SK-N-SH (cell line): Measurements from ENCODE around the gene ATM. TPM values are rescaled to one million over a fixed set of nuclear protein-coding genes. Genes with fewer than 3 reads are reported as not detected.
"Not testable (repeated sequence)": the region's sequence is repeated elsewhere in the genome, so short reads cannot be mapped to it uniquely, and the experiment has no call there.

Source experiments
- CTCF ChIA-PET: fragments of 300-600, 350-600 bp; formaldehyde crosslinking; extraction: SDS; loops from one replicate; lab custom pipeline; 2021; lab: Yijun Ruan, JAX
- POLR2A ChIA-PET: fragments of 350-600 bp; sonication (Branson Sonifier 250); formaldehyde crosslinking; extraction: SDS; loops from one replicate; lab custom pipeline; 2020; ENCODE audit warnings: antibody characterized with exemption, inconsistent platforms; lab: Yijun Ruan, JAX
- DNase-seq: peaks from one replicate; pipeline ENCODE4 v3.0.0; 2012
- H2AFZ ChIP-seq: fragments of 200-600 bp; sonication (generic); 2 replicates; pipeline ENCODE4 v1.8.1; 2016; ENCODE audit warnings: antibody characterized with exemption, mild to moderate bottlenecking, low read depth
- H3F3A ChIP-seq: fragments of 200-600 bp; sonication (generic); replicated peaks from 2 replicates; pipeline ENCODE3; 2016; ENCODE audit warnings: antibody characterized with exemption, mild to moderate bottlenecking; ENCODE audit not compliant: insufficient read depth
- H3K27ac ChIP-seq, 2 experiments: fragments of 200-500 bp in 1 of 2; fragments of 200-600 bp in 1 of 2; sonication (Bioruptor generic) in 1 of 2; sonication (generic), shearing (Covaris generic) in 1 of 2; 2 replicates each; pipeline versions ENCODE4 v1.5.1 to v1.6.1; 2014 to 2016; ENCODE audit warnings: low read depth in 2 of 2, inconsistent platforms in 1 of 2, low read length in 1 of 2, mild to moderate bottlenecking in 1 of 2, mixed read lengths in 1 of 2
- H3K27me3 ChIP-seq: fragments of 200-600 bp; sonication (generic), shearing (Covaris generic); 2 replicates; pipeline ENCODE4 v1.6.1; 2016; ENCODE audit warnings: mixed run types; ENCODE audit not compliant: insufficient read depth
- H3K36me3 ChIP-seq, 2 experiments: fragments of 200-500 bp in 1 of 2; fragments of 200-600 bp in 1 of 2; sonication (Bioruptor generic) in 1 of 2; sonication (generic) in 1 of 2; replicated peaks in 1 of 2; 2 replicates each; pipeline versions ENCODE3 to v1.5.1; 2014 to 2016; ENCODE audit warnings: low read length in 1 of 2, mild to moderate bottlenecking in 1 of 2; ENCODE audit not compliant: insufficient read depth in 2 of 2, control insufficient read depth in 1 of 2
- H3K4me1 ChIP-seq, 2 experiments: fragments of 200-500 bp in 1 of 2; fragments of 200-600 bp in 1 of 2; sonication (Bioruptor generic) in 1 of 2; sonication (generic), shearing (Covaris generic) in 1 of 2; 2 replicates each; pipeline versions ENCODE4 v1.5.1 to v1.6.1; 2014 to 2016; ENCODE audit warnings: low read depth in 1 of 2, low read length in 1 of 2, mixed run types in 1 of 2; ENCODE audit not compliant: insufficient read depth in 2 of 2, control insufficient read depth in 1 of 2
- H3K4me2 ChIP-seq: fragments of 200-600 bp; sonication (generic), shearing (Covaris generic); 2 replicates; pipeline ENCODE4 v1.6.1; 2017; ENCODE audit warnings: mixed run types
- H3K4me3 ChIP-seq, 2 experiments: fragments of 200-500 bp in 1 of 2; fragments of 200-600 bp in 1 of 2; sonication (Bioruptor generic) in 1 of 2; sonication (generic), shearing (Covaris generic) in 1 of 2; 2 replicates each; pipeline versions ENCODE4 v1.5.1 to v1.8.1; 2014 to 2016; ENCODE audit warnings: low read depth in 2 of 2, inconsistent platforms in 1 of 2, low read length in 1 of 2, mild to moderate bottlenecking in 1 of 2, mixed read lengths in 1 of 2, moderate library complexity in 1 of 2
- H3K79me2 ChIP-seq: fragments of 200-600 bp; sonication (generic); 2 replicates; pipeline ENCODE4 v1.8.1; 2017; ENCODE audit warnings: mild to moderate bottlenecking; ENCODE audit not compliant: insufficient read depth
- H3K9ac ChIP-seq: fragments of 200-600 bp; sonication (generic); 2 replicates; pipeline ENCODE4 v1.6.1; 2017; ENCODE audit warnings: mixed run types
- H3K9me2 ChIP-seq: fragments of 200-600 bp; sonication (generic); 2 replicates; pipeline ENCODE4 v1.6.1; 2017; ENCODE audit warnings: mixed run types
- H3K9me3 ChIP-seq: fragments of 200-600 bp; sonication (generic); 2 replicates; pipeline ENCODE4 v1.6.1; 2017; ENCODE audit warnings: mixed run types, mild to moderate bottlenecking, moderate library complexity
- H4K20me1 ChIP-seq: fragments of 200-600 bp; sonication (generic); 2 replicates; pipeline ENCODE4 v1.6.1; 2017; ENCODE audit warnings: mild to moderate bottlenecking, mixed run types; ENCODE audit not compliant: insufficient read depth
- CHD2 ChIP-seq: fragments of 150-350 bp; IDR thresholded peaks from 2 replicates; pipeline ENCODE4 v1.6.1; 2018; ENCODE audit warnings: low read length; ENCODE audit not compliant: partially characterized antibody
- FOSL2 ChIP-seq: IDR thresholded peaks from 2 replicates; pipeline ENCODE4 v1.4.0; 2012; ENCODE audit warnings: low read depth, mild to moderate bottlenecking, moderate library complexity, borderline replicate concordance
- FOXJ3 ChIP-seq: sonication (generic); formaldehyde crosslinking; IDR thresholded peaks from 2 replicates; pipeline ENCODE4 v1.5.1; 2020; ENCODE audit warnings: mild to moderate bottlenecking, missing genetic modification reagents
- FOXM1 ChIP-seq: IDR thresholded peaks from 2 replicates; pipeline ENCODE4 v1.4.0; 2012; ENCODE audit warnings: low read depth, mild to moderate bottlenecking
- GABPA ChIP-seq: IDR thresholded peaks from 2 replicates; pipeline ENCODE4 v1.4.0; 2012; ENCODE audit warnings: low read depth, mild to moderate bottlenecking
- GATA2 ChIP-seq: sonication (generic); formaldehyde crosslinking; IDR thresholded peaks from 2 replicates; pipeline ENCODE4 v1.5.0; 2020; ENCODE audit warnings: mild to moderate bottlenecking, missing genetic modification reagents
- JUND ChIP-seq: IDR thresholded peaks from 2 replicates; pipeline ENCODE4 v1.4.0; 2012
- MEF2A ChIP-seq: IDR thresholded peaks from 2 replicates; pipeline ENCODE4 v1.4.0; 2012; ENCODE audit warnings: low read depth, borderline replicate concordance
- NFIC ChIP-seq: IDR thresholded peaks from 2 replicates; pipeline ENCODE4 v1.4.0; 2012; ENCODE audit warnings: borderline replicate concordance
- NRF1 ChIP-seq: IDR thresholded peaks from 2 replicates; pipeline ENCODE4 v1.6.1; 2012; ENCODE audit warnings: low read depth, mild to moderate bottlenecking, low read length
- RCOR1 ChIP-seq: fragments of 150-350 bp; IDR thresholded peaks from 2 replicates; pipeline ENCODE4 v1.6.1; 2017; ENCODE audit warnings: antibody characterized with exemption, low read length
- RFX5 ChIP-seq: IDR thresholded peaks from 2 replicates; pipeline ENCODE4 v1.6.1; 2012; ENCODE audit warnings: mild to moderate bottlenecking, improper control_type of control experiment, low read length
- RXRA ChIP-seq: IDR thresholded peaks from 2 replicates; pipeline ENCODE4 v1.4.0; 2012; ENCODE audit warnings: low read depth, mild to moderate bottlenecking, borderline replicate concordance
- SMC3 ChIP-seq: IDR thresholded peaks from 2 replicates; pipeline ENCODE4 v1.6.1; 2012; ENCODE audit warnings: low read depth, low read length, improper control_type of control experiment
- TAF1 ChIP-seq: IDR thresholded peaks from 2 replicates; pipeline ENCODE4 v1.6.1; 2012; ENCODE audit warnings: low read depth, mild to moderate bottlenecking, low read length, moderate library complexity, borderline replicate concordance
- TCF12 ChIP-seq: IDR thresholded peaks from 2 replicates; pipeline ENCODE4 v1.4.0; 2012
- TEAD4 ChIP-seq: IDR thresholded peaks from 2 replicates; pipeline ENCODE4 v1.4.0; 2012; ENCODE audit warnings: mild to moderate bottlenecking, borderline replicate concordance; ENCODE audit not compliant: insufficient read depth
- WGBS: methylation state at CpG from one replicate; pipeline ENCODE4 v1.1.6; 2017; ENCODE audit warnings: low lambda C conversion rate; 5-methylcytosine and 5-hydroxymethylcytosine counted together
- polyA plus RNA-seq, 3 experiments: library from polyadenylated mRNA; depleted of rRNA; stranded (reverse); fragments of >200 nt; gene quantifications; 2 replicates each; pipeline ENCODE4 v1.2.3, GENCODE V29; 2012
- TF ChIP-seq, protein P1 (sequence below): IDR thresholded peaks from 2 replicates; pipeline ENCODE4 v1.6.1; 2012; ENCODE audit warnings: mild to moderate bottlenecking, low read depth, low read length, moderate library complexity
- TF ChIP-seq, protein P2 (sequence below): fragments of 150-350 bp; IDR thresholded peaks from 2 replicates; pipeline ENCODE4 v1.6.1; 2017; ENCODE audit warnings: antibody characterized with exemption, low read length, low read depth, borderline replicate concordance
- TF ChIP-seq, protein P3 (sequence below): fragments of 150-350 bp; IDR thresholded peaks from 2 replicates; pipeline ENCODE4 v1.6.1; 2016; ENCODE audit warnings: mild to moderate bottlenecking, low read depth, low read length

ATM gene
- polyA plus RNA-seq, 1 of the 3 experiments (the other 2 are of a cell fraction) = 14.1 TPM

DNA sequence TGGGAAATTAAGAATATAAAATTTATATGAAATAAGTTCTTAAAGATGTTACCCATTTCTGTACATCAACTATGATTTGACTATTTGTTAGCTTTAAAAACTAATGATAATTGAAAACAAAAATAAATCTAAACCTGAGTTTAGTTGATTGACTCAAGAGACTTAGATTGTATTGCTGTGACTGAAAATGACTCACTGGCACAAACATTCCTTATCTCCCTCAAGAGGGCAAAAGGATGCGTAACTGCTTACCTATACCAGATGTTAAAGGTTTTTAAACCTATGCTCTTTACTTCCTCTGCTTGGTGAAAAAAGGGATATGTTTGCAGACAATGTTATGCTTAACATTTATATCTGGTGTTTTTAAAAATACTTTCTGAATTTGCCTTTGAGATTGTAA is 30.3 kb downstream of the ATM start:
- POLR2A ChIA-PET = no interaction called here
- H3K36me3 ChIP-seq = peaks cover 64 to 70% of the 10 kb centered on the region in 2 experiments
- no peak for DNase-seq

DNA sequence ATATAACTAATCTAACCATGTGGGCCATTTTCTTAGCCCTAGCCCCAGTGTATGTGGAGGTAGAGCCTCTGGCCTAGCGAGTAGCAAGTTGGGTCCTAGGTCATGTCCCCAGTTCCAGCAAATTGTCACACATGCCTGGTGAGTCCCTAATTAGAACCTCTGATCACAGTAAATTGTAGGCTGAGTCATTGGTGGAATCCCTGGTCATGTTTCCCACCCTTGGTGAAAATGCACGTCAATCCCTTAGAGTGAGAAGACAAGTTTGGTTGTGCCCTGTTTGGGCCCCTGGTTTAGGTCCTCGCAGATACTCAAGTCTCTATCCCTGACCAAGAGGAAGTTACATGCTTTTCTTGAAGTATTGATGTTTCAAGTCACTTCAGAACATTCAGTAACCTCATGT is 46.7 kb downstream of the ATM start:
- H3K27me3 ChIP-seq = no peaks in the 10 kb centered on the region
- 100% methylated on average over 3 of the region's 3 CpGs for WGBS

More for the DNA sequence above, 30.3 kb downstream of the ATM start:
- no peaks in the 10 kb centered on the region for H3K9me3 ChIP-seq
- H3K4me3 ChIP-seq = no peak overlapping the region
- H3K79me2 ChIP-seq = no peaks in the 10 kb centered on the region
- no peaks in the 10 kb centered on the region; a peak in 1 of 4 replicates for H3K4me1 ChIP-seq
- H3K27me3 ChIP-seq = no peaks in the 10 kb centered on the region
- H4K20me1 ChIP-seq = no peaks in the 10 kb centered on the region
- no peaks in the 10 kb centered on the region for H3F3A ChIP-seq
- 74% methylated on average over 1 of the region's 1 CpG for WGBS
- H3K9me2 ChIP-seq = no peaks in the 10 kb centered on the region
- no peak overlapping the region for H2AFZ ChIP-seq
- CTCF ChIA-PET = interaction anchor here (1.2 kb wide), 1 partner anchor 30 kb away, joined by 5 read pairs; the partner anchor contains the start of genes ATM and NPAT
- no peak overlapping the region for H3K4me2 ChIP-seq
- TF ChIP-seq MEF2A (no peak), TCF12 (peak; percentile 29; the same call in 1 of the 2 replicates), FOSL2 (no peak)
- TF ChIP-seq, protein P1, sequence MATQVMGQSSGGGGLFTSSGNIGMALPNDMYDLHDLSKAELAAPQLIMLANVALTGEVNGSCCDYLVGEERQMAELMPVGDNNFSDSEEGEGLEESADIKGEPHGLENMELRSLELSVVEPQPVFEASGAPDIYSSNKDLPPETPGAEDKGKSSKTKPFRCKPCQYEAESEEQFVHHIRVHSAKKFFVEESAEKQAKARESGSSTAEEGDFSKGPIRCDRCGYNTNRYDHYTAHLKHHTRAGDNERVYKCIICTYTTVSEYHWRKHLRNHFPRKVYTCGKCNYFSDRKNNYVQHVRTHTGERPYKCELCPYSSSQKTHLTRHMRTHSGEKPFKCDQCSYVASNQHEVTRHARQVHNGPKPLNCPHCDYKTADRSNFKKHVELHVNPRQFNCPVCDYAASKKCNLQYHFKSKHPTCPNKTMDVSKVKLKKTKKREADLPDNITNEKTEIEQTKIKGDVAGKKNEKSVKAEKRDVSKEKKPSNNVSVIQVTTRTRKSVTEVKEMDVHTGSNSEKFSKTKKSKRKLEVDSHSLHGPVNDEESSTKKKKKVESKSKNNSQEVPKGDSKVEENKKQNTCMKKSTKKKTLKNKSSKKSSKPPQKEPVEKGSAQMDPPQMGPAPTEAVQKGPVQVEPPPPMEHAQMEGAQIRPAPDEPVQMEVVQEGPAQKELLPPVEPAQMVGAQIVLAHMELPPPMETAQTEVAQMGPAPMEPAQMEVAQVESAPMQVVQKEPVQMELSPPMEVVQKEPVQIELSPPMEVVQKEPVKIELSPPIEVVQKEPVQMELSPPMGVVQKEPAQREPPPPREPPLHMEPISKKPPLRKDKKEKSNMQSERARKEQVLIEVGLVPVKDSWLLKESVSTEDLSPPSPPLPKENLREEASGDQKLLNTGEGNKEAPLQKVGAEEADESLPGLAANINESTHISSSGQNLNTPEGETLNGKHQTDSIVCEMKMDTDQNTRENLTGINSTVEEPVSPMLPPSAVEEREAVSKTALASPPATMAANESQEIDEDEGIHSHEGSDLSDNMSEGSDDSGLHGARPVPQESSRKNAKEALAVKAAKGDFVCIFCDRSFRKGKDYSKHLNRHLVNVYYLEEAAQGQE = no peak
- H3K27ac ChIP-seq = no peak overlapping the region
- no peak overlapping the region for H3K9ac ChIP-seq

DNA sequence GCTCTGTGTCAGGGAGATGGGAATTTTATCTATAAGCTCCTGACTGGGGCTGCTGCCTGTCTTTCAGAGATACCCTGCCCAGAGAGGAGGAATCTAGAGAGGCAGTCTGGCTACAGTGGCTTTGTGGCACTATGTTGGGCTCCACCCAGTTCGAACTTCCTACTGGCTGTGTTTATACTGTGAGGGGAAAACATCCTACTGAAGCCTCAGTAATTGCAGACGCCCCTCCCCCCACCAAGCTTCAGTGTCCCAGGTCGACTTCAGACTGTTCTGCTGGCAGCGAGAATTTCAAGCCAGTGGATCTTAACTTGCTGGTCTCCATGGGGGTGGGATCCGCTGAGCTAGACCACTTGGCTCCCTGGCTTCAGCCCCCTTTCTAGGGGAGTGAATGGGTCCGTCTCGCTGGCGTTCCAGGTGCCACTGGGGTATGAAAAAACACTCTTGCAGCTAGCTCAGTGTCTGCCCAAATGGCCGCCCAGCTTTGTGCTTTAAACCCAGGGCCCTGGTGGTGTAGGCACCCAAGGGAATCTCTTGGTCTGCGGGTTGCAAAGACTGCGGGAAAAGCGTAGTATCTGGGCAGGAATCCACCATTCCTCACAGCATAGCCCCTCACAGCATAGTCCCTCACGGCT is 54.2 kb downstream of the ATM start:
- WGBS = 100% methylated on average over 9 of the region's 13 CpGs
- H3F3A ChIP-seq, H3K9me3 ChIP-seq, H3K9me2 ChIP-seq, H4K20me1 ChIP-seq, H3K4me2 ChIP-seq, H3K79me2 ChIP-seq, H3K4me1 ChIP-seq, H3K4me3 ChIP-seq, H3K9ac ChIP-seq, CTCF ChIA-PET, H2AFZ ChIP-seq, H3K27ac ChIP-seq, H3K27me3 ChIP-seq, POLR2A ChIA-PET, DNase-seq: not testable (repeated sequence)
- peaks cover 40 to 60% of the 10 kb centered on the region in 2 experiments for H3K36me3 ChIP-seq

More for the DNA sequence above, 46.7 kb downstream of the ATM start:
- H3K36me3 ChIP-seq = peaks cover 36 to 48% of the 10 kb centered on the region in 2 experiments
- TF ChIP-seq NRF1 (no peak), RCOR1 (no peak), GATA2 (no peak), FOSL2 (no peak), MEF2A (no peak), JUND (no peak), FOXJ3 (CRISPR knock-in tag) (no peak), RFX5 (no peak), TAF1 (no peak), SMC3 (no peak), RXRA (no peak), GABPA (no peak), TEAD4 (no peak), FOXM1 (no peak), NFIC (no peak), CHD2 (no peak)
- TF ChIP-seq, protein P2, sequence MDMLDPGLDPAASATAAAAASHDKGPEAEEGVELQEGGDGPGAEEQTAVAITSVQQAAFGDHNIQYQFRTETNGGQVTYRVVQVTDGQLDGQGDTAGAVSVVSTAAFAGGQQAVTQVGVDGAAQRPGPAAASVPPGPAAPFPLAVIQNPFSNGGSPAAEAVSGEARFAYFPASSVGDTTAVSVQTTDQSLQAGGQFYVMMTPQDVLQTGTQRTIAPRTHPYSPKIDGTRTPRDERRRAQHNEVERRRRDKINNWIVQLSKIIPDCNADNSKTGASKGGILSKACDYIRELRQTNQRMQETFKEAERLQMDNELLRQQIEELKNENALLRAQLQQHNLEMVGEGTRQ = no peak
- TF ChIP-seq, protein P3, sequence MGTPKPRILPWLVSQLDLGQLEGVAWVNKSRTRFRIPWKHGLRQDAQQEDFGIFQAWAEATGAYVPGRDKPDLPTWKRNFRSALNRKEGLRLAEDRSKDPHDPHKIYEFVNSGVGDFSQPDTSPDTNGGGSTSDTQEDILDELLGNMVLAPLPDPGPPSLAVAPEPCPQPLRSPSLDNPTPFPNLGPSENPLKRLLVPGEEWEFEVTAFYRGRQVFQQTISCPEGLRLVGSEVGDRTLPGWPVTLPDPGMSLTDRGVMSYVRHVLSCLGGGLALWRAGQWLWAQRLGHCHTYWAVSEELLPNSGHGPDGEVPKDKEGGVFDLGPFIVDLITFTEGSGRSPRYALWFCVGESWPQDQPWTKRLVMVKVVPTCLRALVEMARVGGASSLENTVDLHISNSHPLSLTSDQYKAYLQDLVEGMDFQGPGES = no peak
- peaks cover 2% of the 10 kb centered on the region for H3F3A ChIP-seq
- no peaks in the 10 kb centered on the region for H3K9me2 ChIP-seq
- H3K27ac ChIP-seq = no peak overlapping the region; a peak in 1 of 4 replicates
- no peaks in the 10 kb centered on the region for H4K20me1 ChIP-seq
- H3K4me3 ChIP-seq = no peak overlapping the region
- no peaks in the 10 kb centered on the region for H3K79me2 ChIP-seq
- no peak overlapping the region for H3K9ac ChIP-seq
- DNase-seq = no peak
- H3K9me3 ChIP-seq = no peaks in the 10 kb centered on the region
- H2AFZ ChIP-seq = no peak overlapping the region
- no peak overlapping the region for H3K4me2 ChIP-seq
- CTCF ChIA-PET = no interaction called here
- H3K4me1 ChIP-seq = no peaks in the 10 kb centered on the region
- POLR2A ChIA-PET = no interaction called here
